ENCODE results near the gene ACSS1. TPM values are rescaled to one million over a fixed set of nuclear protein-coding genes. Genes with fewer than 3 reads are reported as not detected.
"Not testable (repeated sequence)": the region's sequence is repeated elsewhere in the genome, so short reads cannot be mapped to it uniquely, and the experiment has no call there.

ACSS1 gene
- total RNA-seq, 1 experiment from 2014 or later = 17.6 TPM

DNA sequence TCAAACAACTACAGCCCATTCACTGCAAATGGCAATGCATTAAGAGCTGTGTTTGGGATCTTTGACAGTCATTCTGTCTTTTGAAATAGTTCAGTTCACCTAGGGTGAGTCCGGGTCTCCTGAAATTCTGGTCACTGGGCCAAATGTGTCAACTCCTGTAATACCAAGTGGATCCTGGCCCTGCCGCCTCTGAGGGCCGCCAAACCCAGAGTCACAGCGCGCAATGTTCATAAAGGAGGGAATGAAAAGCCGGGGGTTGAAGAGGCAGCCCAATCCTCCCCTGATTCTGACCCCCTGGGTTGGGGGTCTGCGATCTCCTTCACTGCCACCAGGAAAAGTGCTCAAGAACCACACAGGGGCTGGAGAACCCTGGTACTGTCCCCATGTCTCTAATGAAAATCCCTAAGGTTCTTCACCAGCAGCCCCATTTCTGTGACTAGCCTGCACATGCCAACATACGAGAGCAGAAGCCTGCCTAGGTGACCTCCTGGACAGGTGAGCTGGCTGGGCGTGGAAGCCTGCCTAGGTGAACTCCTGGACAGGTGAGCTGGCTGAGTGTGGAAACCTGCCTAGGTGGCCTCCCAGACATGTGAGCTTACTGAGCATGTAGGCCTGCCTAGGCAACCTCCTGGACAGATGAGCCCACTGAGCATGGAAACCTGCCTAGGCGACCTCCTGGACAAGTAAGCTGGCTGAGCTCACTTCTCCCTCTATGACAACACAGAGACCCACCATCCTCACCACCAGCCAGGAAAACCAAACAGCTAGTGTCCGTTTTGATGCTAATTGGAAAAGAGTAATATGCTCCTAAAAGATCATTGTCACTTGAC, 49.3 kb downstream of the ACSS1 start:
- DNase-seq (ENCODE audit: low read depth) = no peak
- in situ Hi-C loops (cut with HindIII; ENCODE audit: low pct_unique_long_range_greater_than_20kb, low sequenced_read_pairs) = no loop called here

DNA sequence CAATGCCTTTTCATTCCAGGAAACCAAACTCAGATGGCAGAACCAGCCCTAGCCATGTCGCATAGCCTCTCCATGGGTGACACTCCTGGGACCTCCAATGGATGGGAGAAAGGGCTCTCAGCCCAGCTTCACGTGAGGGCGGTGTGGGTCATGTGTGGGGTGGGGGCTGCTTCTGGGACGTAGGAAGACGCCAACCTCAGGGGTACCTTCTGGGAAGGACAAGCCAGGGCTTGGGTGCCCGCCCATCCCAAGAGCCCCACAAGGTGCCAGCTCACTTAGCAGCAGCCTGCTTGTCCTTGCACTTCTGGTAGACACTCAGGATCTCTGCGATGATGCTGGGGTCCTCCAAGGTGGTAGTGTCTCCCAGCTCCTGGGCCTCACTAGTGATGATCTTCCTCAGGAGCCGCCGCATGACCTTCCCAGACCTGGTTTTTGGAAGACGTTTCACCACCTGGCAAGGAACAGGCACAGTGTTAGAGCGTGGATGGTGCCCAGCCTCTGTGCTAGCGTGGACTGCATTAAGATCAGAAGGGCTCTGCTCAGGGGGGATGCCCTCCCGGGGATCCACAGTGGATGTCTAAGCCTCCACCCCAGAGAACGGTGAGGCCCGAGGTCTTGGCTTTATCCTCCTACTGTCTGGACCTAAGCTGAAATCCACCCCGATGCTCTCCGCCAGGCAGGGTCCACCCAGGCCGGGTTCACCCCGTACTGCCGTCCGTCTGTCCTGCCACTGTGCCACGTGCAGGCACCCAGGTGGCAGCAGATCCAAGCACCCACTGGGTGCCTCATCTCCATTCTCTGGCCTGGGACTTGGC, 50.2 kb downstream of the ACSS1 start:
- no peak for DNase-seq (ENCODE audit: low read depth)
- in situ Hi-C loops (cut with HindIII; ENCODE audit: low pct_unique_long_range_greater_than_20kb, low sequenced_read_pairs) = no loop called here

DNA sequence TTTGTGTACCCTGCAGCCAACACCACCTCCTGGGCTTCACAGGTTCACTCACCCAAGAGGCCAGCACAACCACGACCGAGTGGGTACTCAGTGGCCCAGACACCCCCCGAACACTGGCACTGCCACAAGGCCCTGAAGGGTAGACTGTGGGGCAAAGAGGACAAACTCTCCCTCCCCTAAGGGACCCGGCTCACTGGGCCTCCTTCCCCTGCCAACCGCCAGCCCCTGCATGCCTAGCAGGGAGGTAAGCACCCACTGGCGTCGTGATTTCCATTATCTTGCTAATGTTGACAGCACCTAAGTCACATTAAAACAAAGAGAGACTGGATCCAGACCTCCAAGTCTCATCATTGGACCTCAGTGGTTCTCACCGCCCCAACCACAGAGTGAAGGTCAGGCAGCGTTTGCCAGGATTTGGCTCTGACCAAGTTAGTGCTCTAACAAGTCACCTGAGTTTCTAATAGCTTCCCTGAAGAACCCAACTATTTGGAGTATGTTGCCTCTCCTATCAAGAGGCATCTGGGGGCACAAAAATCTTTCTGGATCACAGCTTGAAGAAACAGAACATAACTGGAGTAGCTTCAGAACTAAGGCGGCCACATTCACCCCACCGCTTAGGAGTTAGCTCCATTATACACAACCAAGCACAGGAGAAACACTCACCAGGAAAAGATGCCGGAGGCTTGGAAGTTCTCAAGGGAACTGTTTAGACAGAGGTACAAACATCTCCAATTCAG, 51.3 kb downstream of the ACSS1 start:
- in situ Hi-C loops (cut with HindIII; ENCODE audit: low pct_unique_long_range_greater_than_20kb, low sequenced_read_pairs) = no loop called here
- no peak for DNase-seq (ENCODE audit: low read depth)

DNA sequence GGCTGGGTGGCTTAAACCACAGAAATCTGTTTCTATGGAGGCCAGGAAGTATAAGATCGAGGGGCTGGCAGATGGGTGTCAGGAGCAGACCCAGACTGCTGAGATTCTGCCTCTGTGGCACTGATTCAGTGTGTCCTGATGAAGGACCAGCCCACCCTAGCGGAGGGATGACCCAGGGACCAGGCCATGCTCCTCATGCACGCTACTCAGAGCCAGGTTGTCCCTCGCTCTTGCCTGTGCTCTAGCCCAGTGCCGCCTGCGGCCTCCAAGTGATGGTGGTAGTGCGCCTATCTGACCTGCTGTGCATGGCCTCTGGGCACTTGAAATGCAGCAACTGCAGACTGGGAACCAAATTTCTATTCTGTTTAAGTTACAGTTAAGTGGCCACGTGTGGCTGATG, 52.3 kb downstream of the ACSS1 start:
- no peak for DNase-seq (ENCODE audit: low read depth)
- in situ Hi-C loops (cut with HindIII; ENCODE audit: low pct_unique_long_range_greater_than_20kb, low sequenced_read_pairs) = no loop called here

DNA sequence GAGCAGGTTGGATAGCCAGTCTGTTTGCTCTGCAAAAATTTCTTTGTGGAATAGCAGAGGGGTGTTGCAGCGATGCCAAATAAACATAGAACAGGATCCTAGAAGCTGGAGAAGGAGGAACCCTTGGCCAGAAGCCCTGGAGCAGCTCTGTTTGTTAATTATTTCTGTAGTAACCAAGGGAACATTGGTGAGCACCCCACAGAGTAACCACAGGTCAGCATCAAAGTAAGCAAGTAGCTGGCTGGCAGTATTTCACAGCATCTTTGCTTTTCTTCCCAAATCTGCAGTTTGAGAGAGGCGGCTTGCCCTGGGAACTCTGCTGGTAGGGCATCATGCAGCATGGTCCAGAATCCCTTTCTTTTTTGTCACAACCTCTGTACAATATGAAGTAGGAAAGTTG, 52.7 kb downstream of the ACSS1 start:
- in situ Hi-C loops (cut with HindIII; ENCODE audit: low pct_unique_long_range_greater_than_20kb, low sequenced_read_pairs) = no loop called here
- no peak for DNase-seq (ENCODE audit: low read depth)

DNA sequence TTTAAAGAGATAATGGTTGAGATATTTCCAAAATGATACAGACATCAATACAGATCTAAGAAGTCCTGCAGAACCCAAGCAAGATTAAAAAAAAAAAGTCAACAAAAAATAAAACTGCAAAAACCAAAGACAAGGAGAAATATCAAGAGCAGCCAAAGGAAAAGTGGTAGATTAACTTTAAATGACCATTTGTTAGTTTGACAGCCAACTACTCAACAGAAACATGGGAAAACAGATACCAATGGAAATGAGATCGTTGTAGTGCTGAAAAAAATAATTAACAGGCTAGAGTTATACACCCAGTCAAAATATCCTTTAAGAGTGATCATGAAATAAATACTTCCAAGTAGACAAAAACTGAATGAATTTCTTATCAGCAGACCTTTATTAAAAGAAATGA, 54.9 kb downstream of the ACSS1 start:
- DNase-seq (ENCODE audit: low read depth) = no peak
- in situ Hi-C loops (cut with HindIII; ENCODE audit: low pct_unique_long_range_greater_than_20kb, low sequenced_read_pairs) = no loop called here

DNA sequence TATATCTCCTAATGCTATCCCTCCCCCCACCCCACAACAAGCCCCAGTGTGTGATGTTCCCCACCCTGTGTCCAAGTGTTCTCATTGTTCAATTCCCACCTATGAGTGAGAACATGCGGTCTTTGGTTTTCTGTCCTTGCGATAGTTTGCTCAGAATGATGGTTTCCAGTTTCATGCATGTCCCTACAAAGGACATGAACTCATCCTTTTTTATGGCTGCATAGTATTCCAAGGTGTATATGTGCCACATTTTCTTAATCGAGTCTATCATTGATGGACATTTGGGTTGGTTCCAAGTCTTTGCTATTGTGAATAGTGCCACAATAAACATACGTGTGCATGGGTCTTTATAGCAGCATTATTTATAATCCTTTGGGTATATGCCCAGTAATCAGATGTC, 56.6 kb downstream of the ACSS1 start:
- DNase-seq (ENCODE audit: low read depth); in situ Hi-C loops (cut with HindIII; ENCODE audit: low pct_unique_long_range_greater_than_20kb, low sequenced_read_pairs): not testable (repeated sequence)

DNA sequence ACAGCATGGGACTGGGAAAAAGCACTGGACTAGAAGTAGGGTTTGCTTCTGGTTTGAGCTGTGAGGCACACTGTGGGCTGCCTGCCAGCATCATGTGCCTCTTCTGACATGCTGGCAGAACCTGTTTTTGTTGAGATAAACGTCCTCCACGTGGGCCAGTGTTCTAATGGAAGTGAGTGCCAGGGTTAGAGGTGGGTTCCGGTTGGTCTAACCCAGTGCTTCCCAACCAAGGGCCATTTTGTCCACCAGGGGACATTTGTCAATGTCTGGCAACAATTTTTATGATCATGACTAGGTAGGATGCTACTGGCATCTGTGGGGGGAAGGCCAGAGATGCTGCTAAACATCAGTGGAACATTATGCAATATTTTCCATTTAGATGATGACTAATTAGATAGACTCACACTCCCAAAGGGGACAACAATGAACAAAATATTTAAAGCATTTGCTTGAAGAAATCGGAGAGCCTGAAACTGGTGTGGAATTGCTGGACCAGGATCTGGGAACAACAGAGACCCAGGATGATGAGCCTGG, 57.6 kb downstream of the ACSS1 start:
- DNase-seq (ENCODE audit: low read depth) = peak; percentile 87
- in situ Hi-C loops (cut with HindIII; ENCODE audit: low pct_unique_long_range_greater_than_20kb, low sequenced_read_pairs) = no loop called here

DNA sequence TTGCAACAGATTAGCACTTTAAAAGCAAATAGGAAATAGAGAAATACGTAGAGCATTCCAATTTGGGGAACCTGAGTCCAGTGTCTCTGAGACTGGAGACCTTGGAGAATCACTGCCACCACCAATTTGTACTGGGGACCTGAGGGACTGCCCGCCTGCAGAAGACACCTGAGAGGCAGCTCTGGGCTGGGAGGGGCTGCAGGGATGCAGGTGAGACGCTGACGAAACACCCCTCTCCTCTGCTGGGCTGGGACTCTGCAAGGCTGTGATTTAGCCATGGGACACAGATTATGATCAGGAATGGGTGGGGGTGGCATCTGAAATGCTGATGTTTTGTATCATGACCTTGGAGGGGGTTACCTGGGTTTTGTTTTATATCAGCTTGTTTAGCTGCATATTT, 58.4 kb downstream of the ACSS1 start:
- DNase-seq (ENCODE audit: low read depth) = no peak
- in situ Hi-C loops (cut with HindIII; ENCODE audit: low pct_unique_long_range_greater_than_20kb, low sequenced_read_pairs) = no loop called here

DNA sequence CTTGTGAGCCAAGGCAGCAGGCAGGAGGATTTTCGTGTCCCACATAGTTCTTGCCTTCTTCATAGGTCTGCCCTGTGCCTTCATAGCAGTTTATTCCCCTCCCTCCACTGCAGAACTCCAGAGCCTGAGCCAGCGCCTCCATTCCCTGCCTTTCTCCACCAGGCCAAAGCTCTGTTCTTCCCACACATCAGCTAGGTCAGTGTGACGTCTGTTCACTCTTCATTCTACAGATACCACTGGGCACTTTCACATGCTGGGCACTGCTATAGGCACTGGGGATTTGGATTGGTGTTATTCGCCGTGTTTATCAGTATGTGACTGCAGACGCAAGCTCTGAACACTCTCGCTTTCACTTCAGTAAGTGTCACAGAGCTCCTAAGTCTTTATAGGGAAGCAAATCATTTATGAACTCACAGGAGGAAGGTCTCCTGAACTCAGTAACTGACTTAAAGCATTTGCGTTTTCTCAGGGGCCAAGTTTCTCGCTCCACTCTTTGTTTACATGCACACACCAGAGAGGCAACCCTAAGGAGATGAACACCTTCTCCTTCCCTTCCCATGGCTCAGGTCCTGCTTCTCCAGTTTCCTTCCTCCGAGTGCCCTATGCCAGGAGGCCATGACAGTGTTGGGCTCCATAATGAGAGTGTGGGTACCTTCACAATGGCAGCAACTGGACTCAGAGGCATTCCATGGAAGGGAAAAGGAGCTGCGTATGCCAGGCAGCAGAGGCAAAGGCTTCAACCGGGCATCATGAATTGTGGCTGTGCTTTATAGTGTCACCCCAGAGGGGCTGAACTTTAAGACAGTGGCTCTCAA, 59.1 kb downstream of the ACSS1 start:
- in situ Hi-C loops (cut with HindIII; ENCODE audit: low pct_unique_long_range_greater_than_20kb, low sequenced_read_pairs) = no loop called here
- DNase-seq (ENCODE audit: low read depth) = no peak

DNA sequence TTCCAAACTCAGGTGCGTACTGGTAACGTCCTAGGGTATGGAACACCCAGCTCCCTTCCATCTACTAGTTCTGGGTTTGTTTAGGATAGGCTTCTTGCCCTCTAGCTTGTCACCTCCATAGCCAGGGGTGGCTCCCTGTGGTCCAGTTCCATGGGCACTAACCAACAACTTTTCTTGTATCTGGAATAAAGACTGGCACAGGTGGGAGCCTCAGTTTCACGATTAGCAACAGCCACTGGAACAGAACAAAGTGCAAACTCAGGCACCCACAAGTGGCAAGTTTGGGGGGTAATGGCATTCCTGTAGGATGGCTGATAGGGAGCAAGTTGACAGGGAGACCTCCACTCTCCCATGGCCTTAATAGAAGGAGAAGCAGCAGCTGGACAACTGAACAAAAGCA, 59.8 kb downstream of the ACSS1 start:
- DNase-seq (ENCODE audit: low read depth) = no peak
- in situ Hi-C loops (cut with HindIII; ENCODE audit: low pct_unique_long_range_greater_than_20kb, low sequenced_read_pairs) = no loop called here

DNA sequence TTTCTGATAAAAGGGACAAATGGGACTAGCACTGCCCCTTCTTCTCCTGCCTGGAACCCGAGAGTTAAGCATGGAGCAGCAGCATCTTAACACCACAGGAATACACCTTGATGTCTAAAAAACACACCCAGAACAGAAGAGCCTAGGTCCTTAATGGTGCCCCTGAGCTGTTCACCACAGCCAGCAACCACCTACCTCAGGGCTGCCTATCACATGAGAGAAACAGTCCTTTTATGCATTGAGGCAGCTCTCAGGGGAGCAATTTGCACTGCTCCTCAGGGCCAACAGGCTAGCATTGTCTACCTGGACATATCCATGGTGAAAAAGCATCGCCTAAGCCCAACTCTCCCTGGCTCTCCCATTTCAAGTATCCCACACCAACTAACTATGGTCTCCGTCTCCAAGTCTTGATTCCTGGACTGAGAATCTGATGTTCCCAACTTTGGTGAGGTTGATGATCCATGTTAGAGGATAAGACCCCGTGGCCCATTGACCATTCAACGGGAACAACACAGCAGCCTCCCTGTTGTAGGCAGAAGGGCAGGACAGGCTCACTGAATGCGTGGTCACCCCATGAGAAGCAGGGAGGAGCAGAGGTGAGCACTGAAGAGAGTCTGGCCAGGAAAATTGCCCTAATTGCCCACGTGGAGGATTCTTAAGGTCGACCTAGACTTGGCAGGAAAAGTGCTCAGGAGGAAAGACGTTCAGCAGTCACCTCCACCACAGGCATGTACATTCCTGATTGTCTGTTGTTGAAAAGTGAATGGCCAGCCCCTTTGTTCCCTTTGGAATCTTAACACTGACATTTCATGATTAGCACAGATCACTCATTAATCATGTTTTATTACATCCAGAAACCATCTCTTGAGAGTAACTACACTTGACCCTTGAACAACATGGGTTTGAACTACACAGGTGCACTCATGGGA, 61.2 kb downstream of the ACSS1 start:
- no peak for DNase-seq (ENCODE audit: low read depth)
- in situ Hi-C loops (cut with HindIII; ENCODE audit: low pct_unique_long_range_greater_than_20kb, low sequenced_read_pairs) = no loop called here

DNA sequence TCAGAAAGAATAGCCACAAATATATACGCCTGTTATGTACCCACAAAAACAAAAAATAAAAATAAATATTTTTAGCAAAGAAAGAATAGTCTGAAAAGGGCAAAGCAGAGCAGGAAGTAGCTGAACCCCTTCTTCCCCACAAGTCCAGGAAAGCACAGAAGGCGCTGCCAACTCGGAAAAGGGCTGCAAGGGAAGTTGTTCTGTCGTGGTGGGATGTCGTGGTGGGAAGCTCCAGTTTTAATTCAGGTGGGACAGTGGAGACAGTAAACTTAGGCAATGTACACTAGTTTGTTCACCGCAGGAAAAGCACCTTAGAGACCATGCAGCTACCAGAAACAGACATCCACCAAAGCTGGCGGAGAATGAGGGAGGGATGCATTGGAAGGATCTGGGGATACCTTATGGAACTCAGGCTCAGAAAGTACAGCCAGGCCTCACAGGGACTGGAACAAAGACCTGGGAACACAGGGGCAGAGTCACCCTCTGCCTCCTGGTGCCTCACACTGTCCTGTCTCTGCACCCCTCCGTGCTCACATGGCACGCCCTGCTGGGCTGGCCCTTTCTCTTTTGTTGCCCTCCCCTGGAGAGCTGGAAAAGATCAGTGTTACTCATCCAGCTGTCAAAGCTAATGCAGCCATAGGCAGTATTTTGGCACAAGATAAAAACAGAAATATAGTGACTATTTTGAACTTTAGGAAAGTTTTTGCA, 62.0 kb downstream of the ACSS1 start:
- no peak for DNase-seq (ENCODE audit: low read depth)
- in situ Hi-C loops (cut with HindIII; ENCODE audit: low pct_unique_long_range_greater_than_20kb, low sequenced_read_pairs) = no loop called here

DNA sequence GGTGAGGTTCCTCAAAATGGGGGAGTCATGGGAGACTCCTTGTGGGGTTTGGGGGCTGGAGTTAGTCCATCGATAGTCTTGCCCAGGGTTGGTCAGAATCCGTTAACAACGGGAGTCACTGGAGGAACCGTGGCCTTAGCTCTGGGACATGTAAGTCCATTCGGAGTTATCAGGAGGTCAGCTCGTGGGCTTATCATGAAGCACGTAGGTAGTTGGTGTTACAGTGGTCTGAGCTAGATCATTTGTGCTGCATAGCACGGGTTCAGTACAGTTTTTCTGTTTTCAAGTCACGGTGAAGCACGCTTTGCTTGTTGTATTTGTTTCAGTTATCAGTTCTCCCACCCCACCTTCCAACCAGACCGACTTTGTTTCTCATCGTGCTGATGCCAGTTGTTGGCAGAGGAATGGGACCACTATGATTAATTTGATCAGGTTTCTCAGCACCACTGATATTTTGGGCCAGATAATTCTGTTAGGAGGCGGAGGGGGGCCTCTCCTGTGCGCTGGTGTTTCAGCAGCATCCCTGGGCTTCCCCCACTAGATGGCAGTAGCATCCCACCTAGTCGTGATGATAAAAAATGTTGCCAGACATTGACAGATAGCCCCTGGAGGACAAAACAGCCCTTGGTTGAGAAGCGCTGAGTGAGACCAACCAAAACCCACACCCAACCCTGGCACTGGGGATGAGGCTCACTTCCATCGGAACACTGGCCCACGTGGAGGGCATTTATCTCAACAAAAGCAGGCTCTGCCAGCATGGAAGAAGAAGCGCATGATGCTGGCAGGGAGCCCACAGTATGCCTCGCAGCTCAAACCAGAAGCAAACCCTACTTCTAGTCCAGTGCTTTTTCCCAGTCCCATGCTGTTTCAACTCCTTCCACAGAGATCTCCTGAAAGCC, 63.2 kb downstream of the ACSS1 start:
- in situ Hi-C loops (cut with HindIII; ENCODE audit: low pct_unique_long_range_greater_than_20kb, low sequenced_read_pairs) = no loop called here
- peak; percentile 70 for DNase-seq (ENCODE audit: low read depth)

DNA sequence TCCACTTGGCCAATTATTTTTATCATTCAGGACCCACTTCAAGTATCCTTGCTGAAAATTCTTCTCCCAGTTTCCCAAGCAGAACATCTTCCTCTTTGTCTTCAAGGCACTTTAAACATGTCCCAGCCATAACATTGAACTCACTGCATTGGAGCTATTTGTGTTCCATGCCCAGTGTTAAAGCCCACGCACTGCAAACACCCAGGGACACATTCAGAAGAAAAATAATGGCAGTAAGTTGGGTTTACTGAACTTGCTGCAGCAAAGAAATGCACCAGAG, 63.8 kb downstream of the ACSS1 start:
- no peak for DNase-seq (ENCODE audit: low read depth)
- in situ Hi-C loops (cut with HindIII; ENCODE audit: low pct_unique_long_range_greater_than_20kb, low sequenced_read_pairs) = no loop called here

All from Caki2 (cell line).